Activated naive CD4-positive, alpha-beta T cell treated with anti-CD3 and anti-CD28 coated beads, Interleukin-2, amount 10 ng/mL, durations not matched to agents 5 hours and 36 hours (primary cell): ENCODE data around the gene YEATS2. TPM values are rescaled to one million over a fixed set of nuclear protein-coding genes. Genes with fewer than 3 reads are reported as not detected.

Experiments used
- total RNA-seq, 2 experiments: library from RNA; stranded (reverse); gene quantifications; one replicate each; pipeline ENCODE4 v1.2.3, GENCODE V29; 2021

Gene YEATS2
- 10 to 100 TPM; 41.2 to 42.6 TPM for total RNA-seq

DNA sequence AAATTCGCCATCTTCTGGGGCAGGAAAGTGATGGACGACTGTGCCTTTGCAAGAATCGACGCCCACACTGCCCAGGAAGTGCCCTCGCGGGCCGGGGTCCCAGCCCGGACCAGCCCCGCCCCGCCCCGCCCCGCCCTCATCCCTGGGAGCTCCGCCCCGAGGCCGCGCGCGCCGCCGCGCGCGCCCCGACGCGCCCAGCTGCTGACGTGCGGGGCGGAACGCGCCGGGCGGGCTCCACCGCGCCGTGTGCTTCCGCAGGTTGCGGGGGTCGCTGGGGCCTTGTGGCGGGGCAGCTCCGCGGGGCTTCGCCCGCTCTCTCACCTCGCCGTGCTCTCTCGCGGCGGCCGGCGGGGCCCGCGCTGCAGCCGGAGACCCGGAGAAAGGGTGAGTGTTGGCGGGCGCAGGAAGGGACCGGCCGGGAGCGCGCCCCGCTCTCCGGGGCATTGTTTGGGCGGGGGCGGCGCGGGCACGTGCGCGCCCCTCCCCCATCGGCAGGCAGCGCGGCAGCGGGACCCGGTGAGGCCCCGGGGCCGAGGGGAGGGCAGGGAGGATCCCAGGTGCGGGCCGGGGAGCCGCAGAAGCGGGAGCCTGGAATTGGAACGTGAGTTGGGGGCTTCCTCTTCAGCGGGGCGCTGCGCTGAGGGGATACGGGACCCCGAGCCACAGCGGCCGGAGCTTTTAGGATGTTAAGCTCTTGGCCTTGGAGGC, at the start of gene YEATS2:
Gene YEATS2, plus strand, starts transcription at position 188 of the 708 bp plus-strand sequence. CDS start 17,366 bp downstream, outside the sequence.

DNA sequence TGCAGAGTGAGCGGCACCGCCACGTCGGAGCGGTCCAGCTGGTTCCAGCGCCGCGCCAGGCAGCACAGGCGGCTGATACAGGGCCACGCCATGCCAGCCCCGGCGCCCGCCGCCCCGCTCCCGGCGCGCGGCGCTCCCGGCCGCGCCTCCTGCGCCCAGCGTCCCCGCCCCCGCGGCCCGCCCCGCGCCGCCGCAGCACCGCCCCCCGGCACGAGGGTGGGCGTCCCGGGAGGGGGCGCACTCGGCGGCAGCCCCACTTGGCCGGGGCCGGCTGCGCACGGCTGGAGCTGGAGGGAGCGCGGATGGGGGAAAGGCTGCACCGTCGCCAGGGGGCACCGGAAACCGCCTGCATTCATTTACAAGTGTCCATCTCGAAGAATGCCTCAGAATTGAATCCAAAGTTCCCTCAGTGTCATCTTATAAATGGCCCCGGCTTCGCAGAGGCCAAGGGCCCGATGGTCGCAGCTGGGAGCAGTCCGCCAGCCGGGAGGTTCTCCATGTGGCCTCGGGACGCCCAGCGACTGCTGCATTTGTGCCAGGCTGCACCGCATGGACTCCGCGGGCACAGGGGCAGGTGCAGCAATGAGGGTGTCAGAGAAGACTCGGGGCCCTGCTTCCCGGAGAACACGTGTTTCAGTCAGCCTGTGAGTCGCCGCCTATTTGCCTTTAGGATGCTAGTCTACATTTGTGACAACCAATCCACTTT, 128.0 kb downstream of the YEATS2 start, which contains the start of gene MAP6D1:
Gene MAP6D1, minus strand, starts transcription at position 122 of the 706 bp plus-strand sequence. Its CDS starts 30 bp downstream, at position 92.

Other genes starting within 250 kb of the YEATS2 start
- gene KLHL6, start 142.1 kb upstream of the YEATS2 start, total RNA-seq = 10 to 100 TPM; 51.0 to 53.4 TPM
- 10 to 100 TPM; 34.7 to 35.9 TPM for gene KLHL24, start 62.2 kb upstream of the YEATS2 start, total RNA-seq
- under 1 TPM; 0.58 to 0.91 TPM for gene MAP6D1, start 127.8 kb downstream of the YEATS2 start, total RNA-seq
- 10 to 100 TPM; 40.4 to 46.2 TPM for gene PARL, start 187.1 kb downstream of the YEATS2 start, total RNA-seq